ENCODE data around the gene IL1RAPL2. TPM values are rescaled to one million over a fixed set of nuclear protein-coding genes. Genes with fewer than 3 reads are reported as not detected.

Gene IL1RAPL2
- total RNA-seq, 1 donor from 2014 or later, result not detected

DNA sequence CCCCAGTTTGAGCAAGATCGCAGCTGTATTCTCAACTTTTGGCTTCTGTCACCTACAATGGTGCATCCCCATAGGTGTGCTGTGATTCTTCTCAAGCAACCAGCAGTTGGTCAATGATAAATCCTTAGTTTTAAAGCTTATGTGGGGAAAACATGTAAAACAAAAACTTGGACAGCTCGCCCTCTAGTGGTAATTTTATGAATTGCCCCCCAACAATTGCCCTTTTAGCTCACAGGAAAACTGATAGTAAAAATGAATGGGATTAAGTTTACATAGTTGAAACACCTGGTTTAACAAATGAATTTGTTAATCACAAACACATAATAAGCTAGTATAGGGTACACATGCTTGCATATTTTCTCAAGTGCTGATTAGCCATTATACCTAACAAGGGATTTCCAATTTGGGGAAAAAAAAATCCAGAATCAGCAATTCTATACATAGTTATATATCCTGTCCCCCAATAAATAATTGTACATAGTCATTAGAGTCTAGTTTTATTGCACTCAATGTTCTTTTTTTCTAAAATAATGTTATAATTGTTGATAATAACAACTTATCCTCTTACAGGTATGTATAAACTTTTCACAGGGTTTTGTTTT lies 624.4 kb downstream of the IL1RAPL2 start:
- Histone ChIP-seq H3K9me3 (replicated peaks) (no peaks in the 10 kb centered on the region), H3K27me3 (ENCODE audit: low read depth) (no peaks in the 10 kb centered on the region), H3K4me3 (no peak overlapping the region), H3K4me1 (no peaks in the 10 kb centered on the region), H3K36me3 (no peaks in the 10 kb centered on the region), H3K27ac (replicated peaks) (no peak overlapping the region)
- TF ChIP-seq, protein P1, sequence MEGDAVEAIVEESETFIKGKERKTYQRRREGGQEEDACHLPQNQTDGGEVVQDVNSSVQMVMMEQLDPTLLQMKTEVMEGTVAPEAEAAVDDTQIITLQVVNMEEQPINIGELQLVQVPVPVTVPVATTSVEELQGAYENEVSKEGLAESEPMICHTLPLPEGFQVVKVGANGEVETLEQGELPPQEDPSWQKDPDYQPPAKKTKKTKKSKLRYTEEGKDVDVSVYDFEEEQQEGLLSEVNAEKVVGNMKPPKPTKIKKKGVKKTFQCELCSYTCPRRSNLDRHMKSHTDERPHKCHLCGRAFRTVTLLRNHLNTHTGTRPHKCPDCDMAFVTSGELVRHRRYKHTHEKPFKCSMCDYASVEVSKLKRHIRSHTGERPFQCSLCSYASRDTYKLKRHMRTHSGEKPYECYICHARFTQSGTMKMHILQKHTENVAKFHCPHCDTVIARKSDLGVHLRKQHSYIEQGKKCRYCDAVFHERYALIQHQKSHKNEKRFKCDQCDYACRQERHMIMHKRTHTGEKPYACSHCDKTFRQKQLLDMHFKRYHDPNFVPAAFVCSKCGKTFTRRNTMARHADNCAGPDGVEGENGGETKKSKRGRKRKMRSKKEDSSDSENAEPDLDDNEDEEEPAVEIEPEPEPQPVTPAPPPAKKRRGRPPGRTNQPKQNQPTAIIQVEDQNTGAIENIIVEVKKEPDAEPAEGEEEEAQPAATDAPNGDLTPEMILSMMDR (IDR thresholded peaks at IDR 0.05; ENCODE audit: borderline replicate concordance), result peak; percentile 70
- intact Hi-C loops (cut with micrococcal nuclease), result no loop called here
- DNase-seq, result no peak

DNA sequence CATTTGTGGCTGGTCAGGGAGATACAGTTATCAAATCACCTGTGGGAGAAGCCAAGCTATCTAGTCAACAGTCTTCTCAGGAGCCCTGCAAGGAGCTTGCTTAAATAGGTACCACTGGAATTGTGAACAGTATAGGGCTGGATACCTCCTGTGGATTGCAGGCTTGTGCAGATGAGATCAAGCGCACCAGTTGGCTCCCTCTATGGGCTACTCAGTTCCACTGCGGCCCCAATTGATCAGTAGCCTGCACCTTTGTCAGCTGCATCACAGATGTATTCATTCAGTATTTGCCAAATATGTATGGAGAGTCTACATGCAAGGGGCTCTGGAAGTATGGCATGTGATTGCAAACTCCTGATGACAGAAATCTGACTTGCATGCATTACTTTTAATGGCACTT lies 625.9 kb downstream of the IL1RAPL2 start:
- Histone ChIP-seq H3K4me3 (no peak overlapping the region), H3K9me3 (replicated peaks) (no peaks in the 10 kb centered on the region), H3K4me1 (no peaks in the 10 kb centered on the region), H3K27me3 (ENCODE audit: low read depth) (no peaks in the 10 kb centered on the region), H3K27ac (replicated peaks) (no peak overlapping the region), H3K36me3 (no peaks in the 10 kb centered on the region)
- DNase-seq, result no peak
- TF ChIP-seq, protein P1 (IDR thresholded peaks at IDR 0.05; ENCODE audit: borderline replicate concordance), result peak; percentile 47
- intact Hi-C loops (cut with micrococcal nuclease), result no loop called here

DNA sequence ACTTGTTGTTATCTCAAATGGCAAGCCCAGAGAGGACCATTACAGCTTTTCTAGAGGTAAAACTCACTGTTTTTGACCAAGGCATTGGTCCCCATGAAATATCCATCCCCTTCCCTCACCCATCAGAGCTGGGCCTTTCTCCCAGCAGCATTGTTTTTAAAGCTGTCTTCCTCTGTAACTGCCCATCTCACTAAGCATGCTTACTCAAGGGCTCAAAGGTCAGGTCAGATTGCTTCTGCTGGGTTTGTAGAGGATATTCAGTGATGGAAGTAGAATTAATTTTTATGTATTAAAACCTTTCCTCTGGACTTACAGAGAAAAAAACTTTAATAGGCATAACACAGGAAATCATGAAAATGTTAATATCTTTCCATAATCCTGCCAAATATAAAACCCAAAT lies 643.4 kb downstream of the IL1RAPL2 start:
- no peaks in the 10 kb centered on the region for H3K4me1 ChIP-seq
- TF ChIP-seq, protein P1 (IDR thresholded peaks at IDR 0.05; ENCODE audit: borderline replicate concordance), result no peak
- intact Hi-C loops (cut with micrococcal nuclease), result no loop called here
- H3K9me3 ChIP-seq (replicated peaks), result no peaks in the 10 kb centered on the region
- no peaks in the 10 kb centered on the region for H3K36me3 ChIP-seq
- H3K27me3 ChIP-seq (ENCODE audit: low read depth), result no peaks in the 10 kb centered on the region
- no peak overlapping the region for H3K4me3 ChIP-seq
- no peak overlapping the region for H3K27ac ChIP-seq (replicated peaks)
- no peak for DNase-seq

DNA sequence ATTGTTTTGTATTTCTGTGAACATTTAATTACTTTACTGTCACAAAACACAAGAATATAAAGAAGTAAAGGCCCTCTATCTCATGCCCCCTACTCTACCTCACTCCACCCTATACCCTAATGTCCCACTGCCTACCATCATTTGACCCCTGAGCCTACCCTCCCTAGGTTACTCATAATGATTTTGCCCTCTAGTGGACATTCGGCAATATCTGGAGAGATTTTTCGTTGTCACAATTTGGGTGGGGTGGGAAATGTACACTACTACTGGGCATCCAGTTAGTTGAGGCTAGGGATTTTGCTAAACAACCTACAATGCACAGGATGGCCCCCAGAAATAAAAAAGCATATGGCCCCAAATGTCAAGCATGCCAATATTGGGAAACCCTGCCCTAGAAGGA lies 644.3 kb downstream of the IL1RAPL2 start:
- intact Hi-C loops (cut with micrococcal nuclease), result no loop called here
- Histone ChIP-seq H3K36me3 (no peaks in the 10 kb centered on the region), H3K27me3 (ENCODE audit: low read depth) (no peaks in the 10 kb centered on the region), H3K27ac (replicated peaks) (no peak overlapping the region), H3K4me1 (no peaks in the 10 kb centered on the region), H3K9me3 (replicated peaks) (no peaks in the 10 kb centered on the region), H3K4me3 (no peak overlapping the region)
- no peak for DNase-seq
- TF ChIP-seq, protein P1 (IDR thresholded peaks at IDR 0.05; ENCODE audit: borderline replicate concordance), result no peak

DNA sequence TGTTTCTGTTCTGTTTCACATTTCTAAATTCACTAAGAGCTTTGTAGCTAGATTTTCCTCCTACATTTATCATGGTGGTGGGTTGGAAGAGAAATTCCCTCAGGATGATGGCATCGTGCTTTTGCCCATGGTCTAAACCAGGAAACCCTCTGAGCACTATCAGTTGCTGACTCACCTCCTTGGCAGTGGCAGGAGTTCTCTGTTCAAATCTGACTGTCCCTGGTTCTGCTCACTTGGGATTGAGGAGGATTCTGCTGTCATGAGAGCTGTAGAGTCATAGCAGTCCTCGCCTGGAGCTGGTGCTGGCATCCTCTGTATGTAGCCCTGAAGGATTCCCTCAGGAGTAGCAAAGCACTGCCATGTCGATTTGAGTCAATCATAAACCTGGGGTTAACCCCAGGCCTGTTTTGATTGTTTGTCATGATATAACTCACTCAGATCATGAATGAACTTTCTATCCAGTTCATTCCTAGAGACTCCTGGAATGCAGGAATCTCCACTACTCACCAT lies 645.1 kb downstream of the IL1RAPL2 start:
- intact Hi-C loops (cut with micrococcal nuclease), result no loop called here
- Histone ChIP-seq H3K36me3 (no peaks in the 10 kb centered on the region), H3K27ac (replicated peaks) (no peak overlapping the region), H3K4me1 (no peaks in the 10 kb centered on the region), H3K9me3 (replicated peaks) (no peaks in the 10 kb centered on the region), H3K27me3 (ENCODE audit: low read depth) (no peaks in the 10 kb centered on the region), H3K4me3 (no peak overlapping the region)
- no peak for DNase-seq
- TF ChIP-seq, protein P1 (IDR thresholded peaks at IDR 0.05; ENCODE audit: borderline replicate concordance), result no peak

Data from left ventricle myocardium inferior (tissue), 1 donor.